ENCODE results near the gene SACM1L.

The SACM1L gene

GRCh38 chr3:45730409-45731154 lies 41.4 kb downstream of the SACM1L start:
- ATAC-seq (ENCODE audit: insufficient read depth, low read depth) (no peak), DNase-seq (no peak)
- Histone ChIP-seq H3K4me2 (ENCODE audit: insufficient read depth, low read length) (no peak overlapping the region), H3K4me3 (ENCODE audit: low read depth in 1 of 2, low read length in 2 of 2) (no peak overlapping the region), H3K9me3 (ENCODE audit: insufficient read depth, low read length, severe bottlenecking) (no peaks in the 10 kb centered on the region), H3K36me3 (ENCODE audit: insufficient read depth, low read length) (peaks cover 73% of the 10 kb centered on the region), H3K4me1 (ENCODE audit: insufficient read depth, low read length) (no peaks in the 10 kb centered on the region), H3K9ac (ENCODE audit: low read depth, low read length) (no peak overlapping the region), H3K27me3 (ENCODE audit: insufficient read depth, low read length, poor library complexity) (no peaks in the 10 kb centered on the region), H3K27ac (ENCODE audit: low read length) (no peak overlapping the region), H2AFZ (ENCODE audit: low read depth, low read length) (no peak overlapping the region), H4K20me1 (ENCODE audit: insufficient read depth, low read length) (no peaks in the 10 kb centered on the region), H3K79me2 (ENCODE audit: insufficient read depth, low read length) (peaks cover 14% of the 10 kb centered on the region)
- no peak for TF ChIP-seq EZH2 (IDR thresholded peaks at IDR 0.05; ENCODE audit: borderline replicate concordance, low read depth, low read length, severe bottlenecking)
- TF ChIP-seq CTCF (IDR thresholded peaks at IDR 0.05; ENCODE audit: borderline replicate concordance, extremely low read depth, low read length, poor library complexity, severe bottlenecking), result no peak

- H3K4me2 ChIP-seq (ENCODE audit: insufficient read depth, low read length), result no peak overlapping the region
- no peak overlapping the region for H2AFZ ChIP-seq (ENCODE audit: low read depth, low read length)
- H3K9me3 ChIP-seq (ENCODE audit: insufficient read depth, low read length, severe bottlenecking), result no peaks in the 10 kb centered on the region
- TF ChIP-seq EZH2 (IDR thresholded peaks at IDR 0.05; ENCODE audit: borderline replicate concordance, low read depth, low read length, severe bottlenecking) (no peak), CTCF (IDR thresholded peaks at IDR 0.05; ENCODE audit: borderline replicate concordance, extremely low read depth, low read length, poor library complexity, severe bottlenecking) (no peak)
- H3K9ac ChIP-seq (ENCODE audit: low read depth, low read length), result no peak overlapping the region
- H4K20me1 ChIP-seq (ENCODE audit: insufficient read depth, low read length), result no peaks in the 10 kb centered on the region
- peaks cover 97% of the 10 kb centered on the region for H3K36me3 ChIP-seq (ENCODE audit: insufficient read depth, low read length)
- no peak overlapping the region for H3K27ac ChIP-seq (ENCODE audit: low read length)
- H3K27me3 ChIP-seq (ENCODE audit: insufficient read depth, low read length, poor library complexity), result no peaks in the 10 kb centered on the region
- no peaks in the 10 kb centered on the region for H3K79me2 ChIP-seq (ENCODE audit: insufficient read depth, low read length)
- H3K4me3 ChIP-seq (ENCODE audit: low read depth in 1 of 2, low read length in 2 of 2), result no peak overlapping the region
- no peaks in the 10 kb centered on the region for H3K4me1 ChIP-seq (ENCODE audit: insufficient read depth, low read length)
- DNase-seq (no peak), ATAC-seq (ENCODE audit: insufficient read depth, low read depth) (no peak)
Observed at GRCh38 chr3:45736707-45737106, 47.5 kb downstream of the SACM1L start.

GRCh38 chr3:45737234-45737633 lies 48.0 kb downstream of the SACM1L start:
- Histone ChIP-seq H3K27me3 (ENCODE audit: insufficient read depth, low read length, poor library complexity) (no peaks in the 10 kb centered on the region), H3K79me2 (ENCODE audit: insufficient read depth, low read length) (no peaks in the 10 kb centered on the region), H3K4me2 (ENCODE audit: insufficient read depth, low read length) (no peak overlapping the region), H2AFZ (ENCODE audit: low read depth, low read length) (no peak overlapping the region), H3K27ac (ENCODE audit: low read length) (no peak overlapping the region), H3K4me3 (ENCODE audit: low read depth in 1 of 2, low read length in 2 of 2) (no peak overlapping the region), H4K20me1 (ENCODE audit: insufficient read depth, low read length) (no peaks in the 10 kb centered on the region), H3K9ac (ENCODE audit: low read depth, low read length) (no peak overlapping the region), H3K9me3 (ENCODE audit: insufficient read depth, low read length, severe bottlenecking) (no peaks in the 10 kb centered on the region), H3K36me3 (ENCODE audit: insufficient read depth, low read length) (peaks cover 97% of the 10 kb centered on the region), H3K4me1 (ENCODE audit: insufficient read depth, low read length) (no peaks in the 10 kb centered on the region)
- DNase-seq (no peak), ATAC-seq (ENCODE audit: insufficient read depth, low read depth) (no peak)
- TF ChIP-seq EZH2 (IDR thresholded peaks at IDR 0.05; ENCODE audit: borderline replicate concordance, low read depth, low read length, severe bottlenecking), result no peak
- TF ChIP-seq CTCF (IDR thresholded peaks at IDR 0.05; ENCODE audit: borderline replicate concordance, extremely low read depth, low read length, poor library complexity, severe bottlenecking), result no peak
